Tibial nerve (tissue), 4 donors: ENCODE results near the gene SIPA1L3.

Experiments
- CTCF ChIP-seq, 5 experiments: fragments of 200-600 bp in 3 of 5; fragments of 450-650 bp in 2 of 5; sonication (generic) in 3 of 5; IDR thresholded peaks; one replicate each; pipeline ENCODE4 v1.5.1; 2016 to 2019; ENCODE audit warnings: antibody characterized with exemption in 5 of 5, mild to moderate bottlenecking in 3 of 5, moderate library complexity in 2 of 5
- EP300 ChIP-seq, 2 donors: sonication (generic); formaldehyde crosslinking; IDR thresholded peaks; one replicate each; pipeline ENCODE4 v1.6.1; 2017; ENCODE audit warnings: antibody characterized with exemption in 2 of 2, mild to moderate bottlenecking in 1 of 2
- POLR2A ChIP-seq, 2 donors: fragments of 450-650 bp; IDR thresholded peaks; one replicate each; pipeline ENCODE4 v1.6.1; 2017; ENCODE audit warnings: antibody characterized with exemption in 2 of 2, mild to moderate bottlenecking in 2 of 2, moderate library complexity in 2 of 2

GRCh38 chr19:38234615-38235014 lies 327.6 kb downstream of the SIPA1L3 start:
- TF ChIP-seq CTCF (IDR thresholded peaks at IDR 0.05), result no peak
- TF ChIP-seq POLR2A (IDR thresholded peaks at IDR 0.05), result no peak
- TF ChIP-seq EP300 (IDR thresholded peaks at IDR 0.05), result no peak
